Measurements from ENCODE around the gene LCAT. TPM values are rescaled to one million over a fixed set of nuclear protein-coding genes. Genes with fewer than 3 reads are reported as not detected.

Gene LCAT
- total and polyA plus RNA-seq, 2 experiments from 2014 or later: 13.7 to 18.9 TPM

DNA sequence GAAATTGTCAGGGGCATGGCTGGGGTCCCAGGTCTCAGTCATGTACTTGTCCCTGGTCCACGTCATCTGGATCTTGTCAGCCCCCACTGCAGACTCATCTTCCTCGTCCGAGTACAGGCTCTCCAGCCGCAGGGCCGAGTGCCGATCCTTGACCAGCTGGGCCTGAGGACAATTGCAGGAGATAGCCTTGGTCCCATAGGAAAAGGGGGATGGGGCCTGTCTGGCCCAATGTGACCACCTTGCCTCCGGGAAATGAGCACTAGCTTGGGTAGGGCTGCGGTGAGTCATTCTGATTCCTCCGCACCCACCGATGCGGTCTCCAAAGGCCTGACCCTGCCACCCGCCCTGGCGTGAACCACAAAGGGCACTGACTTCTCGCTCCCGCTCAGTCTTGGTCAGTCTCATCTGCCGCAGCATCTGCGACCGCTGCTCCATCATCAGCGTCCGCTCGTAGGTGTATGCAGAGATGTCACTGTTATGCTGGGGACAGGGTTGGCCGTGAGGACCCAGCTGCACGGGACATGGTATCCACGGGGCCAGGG, 1.5 kb upstream of the LCAT start:
- Mint-ChIP-seq H3K4me3 (no peak overlapping the region), H3K4me1 (peaks cover 4% of the 10 kb centered on the region; the same call in 2 of the 3 replicates), H3K27ac (no peak overlapping the region), H3K36me3 (ENCODE audit: low read depth) (peaks cover 34% of the 10 kb centered on the region), H3K9me3 (no peaks in the 10 kb centered on the region), H3K27me3 (ENCODE audit: insufficient read depth, low read depth, poor library complexity) (peaks cover 5% of the 10 kb centered on the region)
- no peaks in the 10 kb centered on the region for H3K27me3 ChIP-seq (ENCODE audit: insufficient read depth)
- H2AFZ ChIP-seq: no peak overlapping the region
- peaks cover 17% of the 10 kb centered on the region; the same call in 1 of the 2 replicates for H3K36me3 ChIP-seq (ENCODE audit: insufficient read depth)
- no peaks in the 10 kb centered on the region for H3K79me2 ChIP-seq (replicated peaks; ENCODE audit: insufficient read depth)
- H4K20me1 ChIP-seq (replicated peaks; ENCODE audit: insufficient read depth): peaks cover 14% of the 10 kb centered on the region
- TF ChIP-seq CREB1 (CRISPR knock-in tag; IDR thresholded peaks at IDR 0.05; ENCODE audit: low read depth): no peak
- no peak for TF ChIP-seq EZH2 (IDR thresholded peaks at IDR 0.05; ENCODE audit: low read depth, unreplicated experiment)
- no peak for TF ChIP-seq JUNB (IDR thresholded peaks at IDR 0.05; ENCODE audit: unreplicated experiment)
- TF ChIP-seq EZH2phosphoT487 (IDR thresholded peaks at IDR 0.05; ENCODE audit: unreplicated experiment): no peak
- no peak; the same call in 1 of the 2 replicates for TF ChIP-seq POLR2AphosphoS5 (IDR thresholded peaks at IDR 0.05; ENCODE audit: low read depth)
- TF ChIP-seq, protein P1, sequence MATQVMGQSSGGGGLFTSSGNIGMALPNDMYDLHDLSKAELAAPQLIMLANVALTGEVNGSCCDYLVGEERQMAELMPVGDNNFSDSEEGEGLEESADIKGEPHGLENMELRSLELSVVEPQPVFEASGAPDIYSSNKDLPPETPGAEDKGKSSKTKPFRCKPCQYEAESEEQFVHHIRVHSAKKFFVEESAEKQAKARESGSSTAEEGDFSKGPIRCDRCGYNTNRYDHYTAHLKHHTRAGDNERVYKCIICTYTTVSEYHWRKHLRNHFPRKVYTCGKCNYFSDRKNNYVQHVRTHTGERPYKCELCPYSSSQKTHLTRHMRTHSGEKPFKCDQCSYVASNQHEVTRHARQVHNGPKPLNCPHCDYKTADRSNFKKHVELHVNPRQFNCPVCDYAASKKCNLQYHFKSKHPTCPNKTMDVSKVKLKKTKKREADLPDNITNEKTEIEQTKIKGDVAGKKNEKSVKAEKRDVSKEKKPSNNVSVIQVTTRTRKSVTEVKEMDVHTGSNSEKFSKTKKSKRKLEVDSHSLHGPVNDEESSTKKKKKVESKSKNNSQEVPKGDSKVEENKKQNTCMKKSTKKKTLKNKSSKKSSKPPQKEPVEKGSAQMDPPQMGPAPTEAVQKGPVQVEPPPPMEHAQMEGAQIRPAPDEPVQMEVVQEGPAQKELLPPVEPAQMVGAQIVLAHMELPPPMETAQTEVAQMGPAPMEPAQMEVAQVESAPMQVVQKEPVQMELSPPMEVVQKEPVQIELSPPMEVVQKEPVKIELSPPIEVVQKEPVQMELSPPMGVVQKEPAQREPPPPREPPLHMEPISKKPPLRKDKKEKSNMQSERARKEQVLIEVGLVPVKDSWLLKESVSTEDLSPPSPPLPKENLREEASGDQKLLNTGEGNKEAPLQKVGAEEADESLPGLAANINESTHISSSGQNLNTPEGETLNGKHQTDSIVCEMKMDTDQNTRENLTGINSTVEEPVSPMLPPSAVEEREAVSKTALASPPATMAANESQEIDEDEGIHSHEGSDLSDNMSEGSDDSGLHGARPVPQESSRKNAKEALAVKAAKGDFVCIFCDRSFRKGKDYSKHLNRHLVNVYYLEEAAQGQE (IDR thresholded peaks at IDR 0.05; ENCODE audit: unreplicated experiment): no peak
- no peak for TF ChIP-seq NANOG (IDR thresholded peaks at IDR 0.05; ENCODE audit: borderline replicate concordance)
- TF ChIP-seq, protein P2, sequence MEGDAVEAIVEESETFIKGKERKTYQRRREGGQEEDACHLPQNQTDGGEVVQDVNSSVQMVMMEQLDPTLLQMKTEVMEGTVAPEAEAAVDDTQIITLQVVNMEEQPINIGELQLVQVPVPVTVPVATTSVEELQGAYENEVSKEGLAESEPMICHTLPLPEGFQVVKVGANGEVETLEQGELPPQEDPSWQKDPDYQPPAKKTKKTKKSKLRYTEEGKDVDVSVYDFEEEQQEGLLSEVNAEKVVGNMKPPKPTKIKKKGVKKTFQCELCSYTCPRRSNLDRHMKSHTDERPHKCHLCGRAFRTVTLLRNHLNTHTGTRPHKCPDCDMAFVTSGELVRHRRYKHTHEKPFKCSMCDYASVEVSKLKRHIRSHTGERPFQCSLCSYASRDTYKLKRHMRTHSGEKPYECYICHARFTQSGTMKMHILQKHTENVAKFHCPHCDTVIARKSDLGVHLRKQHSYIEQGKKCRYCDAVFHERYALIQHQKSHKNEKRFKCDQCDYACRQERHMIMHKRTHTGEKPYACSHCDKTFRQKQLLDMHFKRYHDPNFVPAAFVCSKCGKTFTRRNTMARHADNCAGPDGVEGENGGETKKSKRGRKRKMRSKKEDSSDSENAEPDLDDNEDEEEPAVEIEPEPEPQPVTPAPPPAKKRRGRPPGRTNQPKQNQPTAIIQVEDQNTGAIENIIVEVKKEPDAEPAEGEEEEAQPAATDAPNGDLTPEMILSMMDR (conservative IDR thresholded peaks at IDR 0.05; ENCODE audit: low read depth in 2 of 2): no peak
- TF ChIP-seq STAT1 (IDR thresholded peaks at IDR 0.05; ENCODE audit: unreplicated experiment): no peak
- H3K27ac ChIP-seq (ENCODE audit: low read depth): no peak overlapping the region
- H3K9me2 ChIP-seq (ENCODE audit: insufficient read depth): no peaks in the 10 kb centered on the region
- ATAC-seq (no peak), DNase-seq (ENCODE audit: low spot score) (no peak)
- H3K4me1 ChIP-seq (ENCODE audit: insufficient read depth): no peaks in the 10 kb centered on the region
- H3F3A ChIP-seq (replicated peaks; ENCODE audit: low read depth): peaks cover 11% of the 10 kb centered on the region
- no peak overlapping the region for H3K4me3 ChIP-seq
- no peak overlapping the region for H3K4me2 ChIP-seq

DNA sequence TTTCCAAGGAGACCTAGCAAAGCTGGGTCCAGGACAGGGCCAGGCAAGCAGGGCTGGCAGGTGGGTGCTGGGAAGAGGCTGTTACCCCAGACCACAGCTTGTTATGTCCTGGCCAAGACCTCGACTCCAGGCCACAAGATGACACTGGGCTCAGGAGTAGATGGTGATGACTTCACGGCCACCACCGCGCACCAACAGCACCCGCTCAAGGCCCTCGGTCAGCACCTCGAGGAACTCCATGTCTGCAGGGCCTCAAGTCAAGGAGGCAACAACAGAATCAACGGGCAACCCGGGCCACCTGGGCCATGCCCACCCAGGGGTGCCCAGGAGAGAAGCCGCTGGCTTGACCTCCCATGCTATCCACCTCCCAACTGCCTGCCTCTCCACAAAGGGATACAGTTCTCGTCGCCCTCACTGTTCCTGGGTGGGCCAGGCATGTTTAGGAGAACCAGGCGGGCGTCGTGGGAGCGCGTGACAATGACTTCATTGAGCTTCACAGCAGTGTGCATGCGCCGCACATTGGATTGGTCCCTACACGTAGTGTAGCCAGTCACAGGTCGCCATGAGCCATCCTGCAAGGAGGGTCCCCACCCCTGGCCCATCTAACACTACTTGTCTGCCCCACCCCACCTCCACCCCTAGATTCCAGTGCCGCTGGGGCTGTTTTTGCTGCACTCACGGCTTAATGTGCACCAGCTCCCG, 921 bp upstream of the LCAT start:
- Histone ChIP-seq H3K79me2 (replicated peaks; ENCODE audit: insufficient read depth) (no peaks in the 10 kb centered on the region), H3F3A (replicated peaks; ENCODE audit: low read depth) (peaks cover 14% of the 10 kb centered on the region), H2AFZ (no peak overlapping the region), H3K27me3 (ENCODE audit: insufficient read depth) (no peaks in the 10 kb centered on the region), H3K9me2 (ENCODE audit: insufficient read depth) (no peaks in the 10 kb centered on the region), H4K20me1 (replicated peaks; ENCODE audit: insufficient read depth) (peaks cover 14% of the 10 kb centered on the region), H3K4me3 (no peak overlapping the region), H3K4me2 (no peak overlapping the region), H3K36me3 (ENCODE audit: insufficient read depth) (peaks cover 17% of the 10 kb centered on the region; the same call in 1 of the 2 replicates), H3K27ac (ENCODE audit: low read depth) (no peak overlapping the region), H3K4me1 (ENCODE audit: insufficient read depth) (no peaks in the 10 kb centered on the region)
- H3K9me3 Mint-ChIP-seq: no peaks in the 10 kb centered on the region
- no peak overlapping the region for H3K27ac Mint-ChIP-seq
- H3K36me3 Mint-ChIP-seq (ENCODE audit: low read depth): peaks cover 31% of the 10 kb centered on the region
- no peak for ATAC-seq
- peaks cover 4% of the 10 kb centered on the region; the same call in 2 of the 3 replicates for H3K4me1 Mint-ChIP-seq
- no peak overlapping the region for H3K4me3 Mint-ChIP-seq
- peaks cover 5% of the 10 kb centered on the region for H3K27me3 Mint-ChIP-seq (ENCODE audit: insufficient read depth, low read depth, poor library complexity)
- DNase-seq (ENCODE audit: low spot score): no peak
- TF ChIP-seq, protein P1 (IDR thresholded peaks at IDR 0.05; ENCODE audit: unreplicated experiment): no peak
- no peak; the same call in 1 of the 2 replicates for TF ChIP-seq POLR2AphosphoS5 (IDR thresholded peaks at IDR 0.05; ENCODE audit: low read depth)

Data from GM23338 (cell line).